Measurements from ENCODE around the gene PDCD1LG2. TPM values are rescaled to one million over a fixed set of nuclear protein-coding genes. Genes with fewer than 3 reads are reported as not detected.

The PDCD1LG2 gene
- total RNA-seq, 1 donor from 2014 or later = 8.8 TPM

DNA sequence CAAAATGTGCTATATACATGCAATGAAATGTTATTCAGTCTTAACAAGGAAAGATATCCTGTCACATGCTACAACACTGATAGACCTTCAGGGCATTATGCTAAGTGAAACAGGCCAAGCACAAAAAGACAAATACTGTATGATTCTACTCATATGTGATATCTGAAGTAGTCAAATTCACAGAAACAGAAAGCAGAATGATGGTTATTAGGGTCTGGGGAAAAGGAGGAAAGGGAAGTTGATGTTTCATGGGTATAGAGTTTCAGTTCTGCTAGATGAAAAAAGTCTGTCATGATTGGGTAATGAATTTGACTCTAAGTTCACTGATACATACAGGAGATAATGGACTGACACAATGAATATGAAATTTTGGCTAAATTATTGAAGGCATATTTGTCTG is 107.4 kb downstream of the PDCD1LG2 start:
- no peaks in the 10 kb centered on the region for H3K4me1 Mint-ChIP-seq (ENCODE audit: low read depth, unreplicated experiment)
- Histone ChIP-seq H3K27me3 (ENCODE audit: insufficient read depth, low read length) (no peaks in the 10 kb centered on the region), H3K27ac (ENCODE audit: low read depth, low read length) (no peak overlapping the region), H3K4me3 (ENCODE audit: insufficient read depth, low read depth, low read length) (no peak overlapping the region), H3K4me1 (ENCODE audit: insufficient read depth, low read length) (peaks cover 10% of the 10 kb centered on the region), H3K9me3 (ENCODE audit: insufficient read depth, low read depth, low read length) (no peaks in the 10 kb centered on the region), H2AFZ (ENCODE audit: low read depth, low read length) (no peak overlapping the region), H4K20me1 (ENCODE audit: insufficient read depth, low read length) (no peaks in the 10 kb centered on the region), H3K36me3 (ENCODE audit: insufficient read depth, low read length) (no peaks in the 10 kb centered on the region), H3K4me2 (ENCODE audit: low read length) (no peak overlapping the region), H3K9ac (ENCODE audit: low read length) (no peak overlapping the region), H3K79me2 (ENCODE audit: insufficient read depth, low read length) (peaks cover 7% of the 10 kb centered on the region)
- no peak overlapping the region for H3K4me3 Mint-ChIP-seq (ENCODE audit: unreplicated experiment)
- FAIRE-seq (no peak), DNase-seq (ENCODE audit: low read depth) (no peak)
- no peak overlapping the region for H3K27ac Mint-ChIP-seq (ENCODE audit: unreplicated experiment)
- H3K9me3 Mint-ChIP-seq (ENCODE audit: unreplicated experiment) = no peaks in the 10 kb centered on the region
- TF ChIP-seq, protein P1, sequence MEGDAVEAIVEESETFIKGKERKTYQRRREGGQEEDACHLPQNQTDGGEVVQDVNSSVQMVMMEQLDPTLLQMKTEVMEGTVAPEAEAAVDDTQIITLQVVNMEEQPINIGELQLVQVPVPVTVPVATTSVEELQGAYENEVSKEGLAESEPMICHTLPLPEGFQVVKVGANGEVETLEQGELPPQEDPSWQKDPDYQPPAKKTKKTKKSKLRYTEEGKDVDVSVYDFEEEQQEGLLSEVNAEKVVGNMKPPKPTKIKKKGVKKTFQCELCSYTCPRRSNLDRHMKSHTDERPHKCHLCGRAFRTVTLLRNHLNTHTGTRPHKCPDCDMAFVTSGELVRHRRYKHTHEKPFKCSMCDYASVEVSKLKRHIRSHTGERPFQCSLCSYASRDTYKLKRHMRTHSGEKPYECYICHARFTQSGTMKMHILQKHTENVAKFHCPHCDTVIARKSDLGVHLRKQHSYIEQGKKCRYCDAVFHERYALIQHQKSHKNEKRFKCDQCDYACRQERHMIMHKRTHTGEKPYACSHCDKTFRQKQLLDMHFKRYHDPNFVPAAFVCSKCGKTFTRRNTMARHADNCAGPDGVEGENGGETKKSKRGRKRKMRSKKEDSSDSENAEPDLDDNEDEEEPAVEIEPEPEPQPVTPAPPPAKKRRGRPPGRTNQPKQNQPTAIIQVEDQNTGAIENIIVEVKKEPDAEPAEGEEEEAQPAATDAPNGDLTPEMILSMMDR (IDR thresholded peaks at IDR 0.05; ENCODE audit: insufficient read depth, low read depth, low read length) = no peak
- no peak for TF ChIP-seq EZH2 (IDR thresholded peaks at IDR 0.05; ENCODE audit: insufficient read depth, low read length)
- no peaks in the 10 kb centered on the region for H3K27me3 Mint-ChIP-seq (ENCODE audit: low read depth, unreplicated experiment)
- no peaks in the 10 kb centered on the region for H3K36me3 Mint-ChIP-seq (ENCODE audit: low read depth, unreplicated experiment)

- Histone ChIP-seq H3K79me2 (ENCODE audit: insufficient read depth, low read length) (peaks cover 22% of the 10 kb centered on the region), H3K4me1 (ENCODE audit: insufficient read depth, low read length) (peaks cover 10% of the 10 kb centered on the region), H3K4me2 (ENCODE audit: low read length) (no peak overlapping the region), H2AFZ (ENCODE audit: low read depth, low read length) (no peak overlapping the region), H4K20me1 (ENCODE audit: insufficient read depth, low read length) (peaks cover 3% of the 10 kb centered on the region), H3K9me3 (ENCODE audit: insufficient read depth, low read depth, low read length) (no peaks in the 10 kb centered on the region), H3K27ac (ENCODE audit: low read depth, low read length) (no peak overlapping the region), H3K36me3 (ENCODE audit: insufficient read depth, low read length) (no peaks in the 10 kb centered on the region), H3K27me3 (ENCODE audit: insufficient read depth, low read length) (no peaks in the 10 kb centered on the region), H3K4me3 (ENCODE audit: insufficient read depth, low read depth, low read length) (no peak overlapping the region), H3K9ac (ENCODE audit: low read length) (no peak overlapping the region)
- FAIRE-seq = no peak
- DNase-seq (ENCODE audit: low read depth) = no peak
- no peak for TF ChIP-seq EZH2 (IDR thresholded peaks at IDR 0.05; ENCODE audit: insufficient read depth, low read length)
- TF ChIP-seq, protein P1 (IDR thresholded peaks at IDR 0.05; ENCODE audit: insufficient read depth, low read depth, low read length) = no peak
- H3K4me1 Mint-ChIP-seq (ENCODE audit: low read depth, unreplicated experiment) = no peaks in the 10 kb centered on the region
- H3K9me3 Mint-ChIP-seq (ENCODE audit: unreplicated experiment) = no peaks in the 10 kb centered on the region
- no peaks in the 10 kb centered on the region for H3K36me3 Mint-ChIP-seq (ENCODE audit: low read depth, unreplicated experiment)
- H3K27ac Mint-ChIP-seq (ENCODE audit: unreplicated experiment) = no peak overlapping the region
- H3K4me3 Mint-ChIP-seq (ENCODE audit: unreplicated experiment) = no peak overlapping the region
- H3K27me3 Mint-ChIP-seq (ENCODE audit: low read depth, unreplicated experiment) = no peaks in the 10 kb centered on the region
Measured at GRCh38 chr9:5620494-5620893, 110.2 kb downstream of the PDCD1LG2 start.

Other genes starting within 250 kb of the PDCD1LG2 start
- gene RLN2, start 205.8 kb upstream of the PDCD1LG2 start, total RNA-seq = 0.52 and 0.55 TPM in 2 replicates
- gene RLN1, start 170.7 kb upstream of the PDCD1LG2 start, total RNA-seq = 0.53 TPM in 1 of 2 replicates, not detected in the other
- gene PLGRKT, start 72.6 kb upstream of the PDCD1LG2 start, total RNA-seq = 10.6 and 14.7 TPM in 2 replicates
- gene CD274, start 60.0 kb upstream of the PDCD1LG2 start, total RNA-seq = 20.5 and 21.4 TPM in 2 replicates
- 50.9 and 53.8 TPM in 2 replicates for gene RIC1, start 118.6 kb downstream of the PDCD1LG2 start, total RNA-seq

All from astrocyte (in vitro differentiated cells and primary cell).